Thyroid gland (tissue), 4 donors: ENCODE measurements around the gene FCHSD2. TPM values are rescaled to one million over a fixed set of nuclear protein-coding genes. Genes with fewer than 3 reads are reported as not detected.
A peak's percentile ranks its signal among the peaks of the same experiment; 100 is the strongest.
"Not testable (repeated sequence)": the region's sequence is repeated elsewhere in the genome, so short reads cannot be mapped to it uniquely, and the experiment has no call there.

Experiments
- DNase-seq, 2 donors: peaks; one replicate each; pipeline ENCODE4 v3.0.0-alpha.2; 2019
- H3K27ac ChIP-seq, 3 donors: fragments of 200-600 bp; sonication (generic); 1 replicate in 2 of 3; 2 replicates in 1 of 3; pipeline ENCODE4 v1.5.1; 2016 to 2019; ENCODE audit warnings: mild to moderate bottlenecking in 1 of 3, moderate library complexity in 1 of 3
- H3K27me3 ChIP-seq: fragments of 200-600 bp; sonication (generic); one replicate; pipeline ENCODE4 v1.5.1; 2019
- H3K36me3 ChIP-seq, 2 donors: fragments of 200-600 bp; sonication (generic); one replicate each; pipeline ENCODE4 v1.5.1; 2016 to 2019
- H3K4me1 ChIP-seq, 2 donors: fragments of 200-600 bp; sonication (generic); one replicate each; pipeline ENCODE4 v1.5.1; 2017 to 2019
- H3K4me3 ChIP-seq, 3 donors: fragments of 200-600 bp; sonication (generic); replicated peaks in 1 of 3; 1 replicate in 2 of 3; 2 replicates in 1 of 3; pipeline ENCODE4 v1.5.1; 2016; ENCODE audit warnings: mild to moderate bottlenecking in 1 of 3
- H3K9me3 ChIP-seq: fragments of 200-600 bp; sonication (generic); one replicate; pipeline ENCODE4 v1.5.1; 2017
- POLR2A ChIP-seq, 2 donors: fragments of 450-650 bp; IDR thresholded peaks; one replicate each; pipeline ENCODE4 v1.6.1; 2017; ENCODE audit warnings: antibody characterized with exemption in 2 of 2, mild to moderate bottlenecking in 2 of 2, moderate library complexity in 1 of 2
- WGBS, 2 donors: methylation state at CpG; one replicate each; pipeline ENCODE4 v1.1.5; 2017; 5-methylcytosine and 5-hydroxymethylcytosine counted together
- intact Hi-C: fragments of 100-400 bp; cut with DNase I; formaldehyde crosslinking; loops from one replicate; pipeline ENCODE4 v1.15.1; 2023
- total RNA-seq, 4 donors: library from RNA; depleted of rRNA; stranded (reverse); fragments of >200 nt; gene quantifications; one replicate each; pipeline ENCODE4 v1.2.3, GENCODE V29; 2016
- TF ChIP-seq, protein P1 (sequence below), 6 experiments: fragments of 200-600 bp in 3 of 6; fragments of 450-650 bp in 3 of 6; sonication (generic) in 3 of 6; IDR thresholded peaks; one replicate each; pipeline ENCODE4 v1.5.1; 2016 to 2019; ENCODE audit warnings: antibody characterized with exemption in 6 of 6, mild to moderate bottlenecking in 2 of 6, inconsistent platforms in 1 of 6, moderate library complexity in 1 of 6

FCHSD2 gene
- total RNA-seq, 4 donors from 2014 or later = 13.5 to 21.7 (median 16.9) TPM

DNA sequence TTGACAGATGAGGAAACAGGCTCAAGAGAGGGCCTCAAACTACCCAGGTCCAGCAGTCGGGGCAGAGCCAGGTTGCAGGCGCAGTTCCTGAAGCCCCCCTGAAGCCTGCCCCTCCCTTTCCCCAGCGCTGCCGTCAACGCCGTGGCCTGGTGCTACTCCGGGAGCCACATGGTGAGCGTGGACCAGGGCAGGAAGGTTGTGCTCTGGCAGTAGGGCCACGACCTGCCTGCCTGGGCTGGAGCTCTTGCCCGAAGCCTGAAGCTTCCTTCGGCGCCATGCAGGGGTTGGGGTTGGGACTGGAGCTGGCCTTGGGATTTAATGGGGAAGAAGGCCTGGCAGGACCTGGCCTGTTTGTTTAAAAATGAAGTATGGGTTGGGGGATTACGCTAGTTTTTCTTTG lies 312.9 kb downstream of the FCHSD2 start:
- H3K9me3 ChIP-seq = no peaks in the 10 kb centered on the region
- TF ChIP-seq, protein P1, sequence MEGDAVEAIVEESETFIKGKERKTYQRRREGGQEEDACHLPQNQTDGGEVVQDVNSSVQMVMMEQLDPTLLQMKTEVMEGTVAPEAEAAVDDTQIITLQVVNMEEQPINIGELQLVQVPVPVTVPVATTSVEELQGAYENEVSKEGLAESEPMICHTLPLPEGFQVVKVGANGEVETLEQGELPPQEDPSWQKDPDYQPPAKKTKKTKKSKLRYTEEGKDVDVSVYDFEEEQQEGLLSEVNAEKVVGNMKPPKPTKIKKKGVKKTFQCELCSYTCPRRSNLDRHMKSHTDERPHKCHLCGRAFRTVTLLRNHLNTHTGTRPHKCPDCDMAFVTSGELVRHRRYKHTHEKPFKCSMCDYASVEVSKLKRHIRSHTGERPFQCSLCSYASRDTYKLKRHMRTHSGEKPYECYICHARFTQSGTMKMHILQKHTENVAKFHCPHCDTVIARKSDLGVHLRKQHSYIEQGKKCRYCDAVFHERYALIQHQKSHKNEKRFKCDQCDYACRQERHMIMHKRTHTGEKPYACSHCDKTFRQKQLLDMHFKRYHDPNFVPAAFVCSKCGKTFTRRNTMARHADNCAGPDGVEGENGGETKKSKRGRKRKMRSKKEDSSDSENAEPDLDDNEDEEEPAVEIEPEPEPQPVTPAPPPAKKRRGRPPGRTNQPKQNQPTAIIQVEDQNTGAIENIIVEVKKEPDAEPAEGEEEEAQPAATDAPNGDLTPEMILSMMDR (IDR thresholded peaks at IDR 0.05) = no peak
- no peak for TF ChIP-seq POLR2A (IDR thresholded peaks at IDR 0.05)
- no peak for DNase-seq
- 93 to 95% methylated on average over 11 to 13 of the region's 13 CpGs for WGBS, 2 donors
- H3K27ac ChIP-seq = no peak overlapping the region
- peaks cover 5 to 20% of the 10 kb centered on the region in 2 donors for H3K4me1 ChIP-seq
- no peaks in the 10 kb centered on the region for H3K36me3 ChIP-seq
- intact Hi-C loops = no loop called here
- no peak overlapping the region for H3K4me3 ChIP-seq
- H3K27me3 ChIP-seq = no peaks in the 10 kb centered on the region

DNA sequence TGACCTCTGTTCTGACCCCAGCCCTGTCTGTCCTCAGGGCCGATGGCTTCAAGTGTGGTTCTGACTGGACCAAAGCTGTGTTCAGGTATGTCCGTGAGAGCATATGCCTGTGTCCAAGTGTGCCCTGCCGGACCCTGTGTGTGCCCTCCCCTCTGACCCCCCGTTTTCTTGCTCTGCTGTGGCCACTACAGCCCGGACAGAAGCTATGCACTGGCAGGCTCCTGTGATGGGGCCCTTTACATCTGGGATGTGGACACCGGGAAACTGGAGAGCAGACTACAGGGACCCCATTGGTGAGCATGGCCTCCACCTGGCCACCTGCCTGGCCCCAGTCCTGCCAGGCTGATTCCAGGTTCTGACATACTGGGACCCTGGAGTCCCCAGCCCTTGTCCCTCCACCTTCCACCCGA lies 313.4 kb downstream of the FCHSD2 start:
- WGBS, 2 donors = 88 to 90% methylated on average over 2 to 7 of the region's 7 CpGs
- Histone ChIP-seq H3K27ac (peak overlapping the region in 1 of 3 donors; percentile 65), H3K4me3 (no peak overlapping the region), H3K4me1 (peaks cover 5 to 18% of the 10 kb centered on the region in 2 donors), H3K36me3 (no peaks in the 10 kb centered on the region), H3K27me3 (no peaks in the 10 kb centered on the region), H3K9me3 (no peaks in the 10 kb centered on the region)
- no peak for DNase-seq
- TF ChIP-seq, protein P1 (IDR thresholded peaks at IDR 0.05) = no peak
- TF ChIP-seq POLR2A (IDR thresholded peaks at IDR 0.05) = no peak
- intact Hi-C loops = no loop called here

DNA sequence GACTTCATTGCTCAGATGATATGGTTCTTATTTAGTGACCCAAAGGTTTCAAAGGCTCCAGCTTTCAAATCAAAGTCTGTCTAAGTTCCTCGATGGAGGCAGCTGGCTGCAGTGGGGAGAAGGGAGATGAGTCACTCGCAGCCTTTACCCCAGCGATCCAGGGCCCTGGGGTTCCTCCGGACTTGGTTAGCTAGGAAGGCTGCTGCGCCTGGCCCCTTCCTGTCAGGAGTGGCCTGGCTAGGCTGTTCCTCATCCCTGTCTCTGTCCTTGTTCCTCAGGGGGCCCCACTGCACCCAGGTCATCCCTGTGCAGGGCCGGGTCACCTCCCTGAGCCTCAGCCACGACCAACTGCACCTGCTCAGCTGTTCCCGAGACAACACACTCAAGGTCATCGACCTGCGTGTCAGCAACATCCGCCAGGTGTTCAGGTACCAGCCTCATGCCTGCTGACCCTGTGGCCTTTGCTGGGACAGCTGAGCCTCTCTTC lies 314.0 kb downstream of the FCHSD2 start:
- DNase-seq = no peak
- WGBS, 2 donors = 73 to 80% methylated on average over 8 to 9 of the region's 11 CpGs
- H3K27ac ChIP-seq = peak overlapping the region in 1 of 3 donors; percentile 65

DNA sequence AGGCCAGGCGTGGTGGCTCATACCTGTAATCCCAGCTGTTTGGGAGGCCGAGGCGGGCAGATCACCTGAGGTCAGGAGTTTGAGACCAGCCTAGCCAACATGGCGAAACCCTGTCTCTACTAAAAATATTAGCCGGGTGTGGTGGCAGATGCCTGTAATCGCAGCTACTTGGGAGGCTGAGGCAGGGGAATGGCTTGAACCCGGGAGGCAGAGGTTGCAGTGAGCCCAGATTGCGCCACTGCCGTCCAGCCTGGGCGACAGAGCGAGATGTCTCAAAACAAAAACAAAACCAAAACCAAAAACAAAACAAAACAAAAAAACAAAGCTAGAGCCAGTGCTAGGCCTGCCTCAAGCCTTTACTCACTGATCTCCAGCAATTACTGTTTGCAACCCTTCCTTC lies 314.5 kb downstream of the FCHSD2 start:
- intact Hi-C loops, H3K36me3 ChIP-seq, H3K27me3 ChIP-seq, H3K4me3 ChIP-seq, H3K4me1 ChIP-seq, DNase-seq, H3K9me3 ChIP-seq: not testable (repeated sequence)
- H3K27ac ChIP-seq = peak overlapping the region in 1 of 3 donors; percentile 65
- WGBS, 2 donors = 80 to 85% methylated on average over 11 of the region's 11 CpGs

More for the DNA sequence above, 314.0 kb downstream of the FCHSD2 start:
- no peaks in the 10 kb centered on the region for H3K9me3 ChIP-seq
- H3K4me1 ChIP-seq = peaks cover under 1 to 14% of the 10 kb centered on the region in 2 donors
- H3K4me3 ChIP-seq = no peak overlapping the region
- intact Hi-C loops = no loop called here
- H3K36me3 ChIP-seq = no peaks in the 10 kb centered on the region
- H3K27me3 ChIP-seq = no peaks in the 10 kb centered on the region
- TF ChIP-seq, protein P1 (IDR thresholded peaks at IDR 0.05) = no peak
- no peak for TF ChIP-seq POLR2A (IDR thresholded peaks at IDR 0.05)

DNA sequence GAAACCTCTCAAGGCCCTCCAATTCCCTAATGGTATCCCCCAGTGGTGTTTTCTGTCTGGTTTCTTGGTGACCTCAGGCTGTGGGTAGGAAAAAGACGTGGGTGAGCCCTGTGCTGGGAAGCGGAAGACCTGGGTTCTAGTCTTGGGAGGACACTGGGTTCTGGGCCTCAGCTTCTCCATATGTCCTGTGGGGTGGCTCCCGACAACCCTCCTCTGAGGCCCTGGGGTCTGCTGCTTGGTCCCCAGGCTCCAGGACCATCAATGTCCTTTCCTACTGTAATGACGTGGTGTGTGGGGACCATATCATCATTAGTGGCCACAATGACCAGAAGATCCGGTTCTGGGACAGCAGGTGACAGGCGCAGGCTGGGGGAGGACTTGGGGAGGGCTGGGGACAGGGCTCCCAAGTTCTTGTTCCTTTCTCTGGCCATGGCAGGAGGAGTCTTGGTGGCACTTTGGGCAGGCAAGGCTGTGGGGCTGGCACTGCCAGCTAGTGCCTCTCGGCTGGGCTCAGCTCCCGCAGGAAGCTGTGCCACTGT lies 315.1 kb downstream of the FCHSD2 start:
- no peak overlapping the region for H3K4me3 ChIP-seq
- intact Hi-C loops = no loop called here
- no peaks in the 10 kb centered on the region for H3K36me3 ChIP-seq
- no peaks in the 10 kb centered on the region for H3K9me3 ChIP-seq
- 94 to 97% methylated on average over 5 to 8 of the region's 8 CpGs for WGBS, 2 donors
- TF ChIP-seq, protein P1 (IDR thresholded peaks at IDR 0.05) = no peak
- no peak for TF ChIP-seq POLR2A (IDR thresholded peaks at IDR 0.05)
- peaks cover 0 to 11% of the 10 kb centered on the region in 2 donors for H3K4me1 ChIP-seq
- no peaks in the 10 kb centered on the region for H3K27me3 ChIP-seq
- H3K27ac ChIP-seq = no peak overlapping the region
- no peak for DNase-seq
